ENCODE results near the gene ZNF891. TPM values are rescaled to one million over a fixed set of nuclear protein-coding genes. Genes with fewer than 3 reads are reported as not detected.

The ZNF891 gene
- total and polyA plus RNA-seq, 2 of the 8 experiments (the other 6 are each of a cell fraction or from before 2014, with no cell fraction given) = 1.3 to 3.1 TPM

DNA sequence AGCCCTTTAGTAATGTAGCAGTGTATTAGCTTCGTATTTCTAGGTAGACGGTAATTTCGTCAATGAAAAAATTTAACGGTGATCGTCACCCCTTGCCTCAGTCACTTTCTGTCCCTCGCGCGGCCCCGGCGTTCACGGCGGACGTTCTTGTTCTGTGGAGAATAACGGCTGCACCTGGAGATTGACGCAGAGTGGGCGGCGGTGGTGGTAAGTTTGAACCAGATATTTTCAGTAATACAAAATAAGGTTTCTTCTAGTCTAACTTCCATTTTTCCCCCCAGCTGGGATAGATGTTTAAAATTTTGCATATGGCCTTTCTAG lies 694 bp upstream of the ZNF891 start:
- Histone ChIP-seq H3K9me3 (ENCODE audit: insufficient read depth in 2 of 2, low read depth in 1 of 2, low read length in 1 of 2) (peaks cover 33 to 35% of the 10 kb centered on the region in 2 experiments), H4K91ac (replicated peaks; ENCODE audit: insufficient read length, low read length) (no peak overlapping the region), H4K5ac (ENCODE audit: insufficient read length, low read depth, low read length) (peak overlapping the region; percentile 76), H3K79me1 (ENCODE audit: low read depth, low read length) (no peaks in the 10 kb centered on the region), H4K20me1 (replicated peaks in 1 of 2; ENCODE audit: control insufficient read depth in 1 of 2, insufficient read depth in 2 of 2, low read length in 2 of 2) (no peaks in the 10 kb centered on the region), H3K4me1 (replicated peaks in 1 of 4; ENCODE audit: control insufficient read depth in 3 of 4, insufficient read depth in 4 of 4, low read length in 3 of 4) (no peaks in the 10 kb centered on the region), H2BK120ac (replicated peaks; ENCODE audit: low read depth, low read length) (no peak overlapping the region), H3K4me2 (ENCODE audit: insufficient read depth in 1 of 2, low read depth in 2 of 2, low read length in 2 of 2) (peak overlapping the region; percentile 73 to 81), H3K23ac (ENCODE audit: insufficient read length) (no peak overlapping the region), H3K27me3 (replicated peaks in 1 of 4; ENCODE audit: control insufficient read depth in 3 of 4, extremely low read depth in 1 of 4, insufficient read depth in 3 of 4, low read length in 3 of 4) (no peaks in the 10 kb centered on the region), H2BK20ac (ENCODE audit: low read length) (no peak overlapping the region), H4K8ac (ENCODE audit: extremely low read depth, insufficient read depth, low read length) (peak overlapping the region; percentile 81; the same call in 1 of the 2 replicates), H3K18ac (ENCODE audit: extremely low read depth, low read length) (0 out of 2 replicates have a peak overlapping the region, but pooled peaks have one; percentile 4), H3K36me3 (ENCODE audit: control insufficient read depth in 2 of 4, insufficient read depth in 4 of 4, low read length in 3 of 4) (peaks cover 5 to 52% (median 30%) of the 10 kb centered on the region in 4 experiments; a peak in 6 of 8 replicates), H3K14ac (ENCODE audit: insufficient read length) (no peak overlapping the region), H2BK12ac (ENCODE audit: low read depth, low read length) (peak overlapping the region; percentile 33; the same call in 1 of the 2 replicates), H2BK15ac (ENCODE audit: low read length) (no peak overlapping the region), H2AFZ (ENCODE audit: low read length) (peak overlapping the region; percentile 99), H3K56ac (replicated peaks; ENCODE audit: insufficient read length, low read depth, low read length) (peak overlapping the region; percentile 0), H2BK5ac (ENCODE audit: low read depth, low read length) (peak overlapping the region; percentile 57), H3K23me2 (ENCODE audit: low read depth, low read length) (peaks cover 2% of the 10 kb centered on the region), H3K4me3 (ENCODE audit: extremely low read depth in 1 of 4, insufficient read depth in 2 of 4, low read depth in 3 of 4, low read length in 4 of 4) (peak overlapping the region; percentile 69 to 98 (median 87)), H3K27ac (ENCODE audit: low read depth, low read length) (peak overlapping the region; percentile 87), H3K79me2 (ENCODE audit: control insufficient read depth in 1 of 2, insufficient read depth in 2 of 2, low read length in 2 of 2) (peaks cover 4 to 20% of the 10 kb centered on the region in 2 experiments; a peak in 2 of 4 replicates), H2AK5ac (ENCODE audit: low read depth, low read length) (no peak overlapping the region), H3K4ac (replicated peaks; ENCODE audit: insufficient read length, low read depth, low read length) (no peak overlapping the region), H3K9ac (replicated peaks in 1 of 4; ENCODE audit: extremely low read depth in 1 of 4, low read depth in 3 of 4, low read length in 3 of 4) (peak overlapping the region; percentile 52 to 100 (median 80))
- TF ChIP-seq NRF1 (IDR thresholded peaks at IDR 0.05; ENCODE audit: low read depth, low read length) (no peak), BRCA1 (IDR thresholded peaks at IDR 0.05; ENCODE audit: low read depth, low read length) (no peak), ASH2L (IDR thresholded peaks at IDR 0.05; ENCODE audit: low read length) (peak; percentile 4)
- ChIA-PET POLR2A (ENCODE audit: partially characterized antibody) (interaction anchor here (0.6 to 2.8 kb wide), 8 partner anchors 13 to 225 kb away, joined by 3 to 20 read pairs (median 5); partner anchors contain the start of genes ZNF26, ZNF268 and ZNF84), CTCF (ENCODE audit: partially characterized antibody) (no interaction called here)
- 2% methylated on average over 17 of the region's 17 CpGs; no CpG with 5 or more reads in 1 of the 2 experiments for WGBS, 2 experiments (ENCODE audit: extremely low coverage in 1 of 2, insufficient coverage in 1 of 2, insufficient read length in 1 of 2, insufficient replicate concordance in 2 of 2, low coverage in 1 of 2, low lambda C conversion rate in 2 of 2, missing lambda C conversion rate in 1 of 2)
- DNase-seq (ENCODE audit: low read depth in 1 of 2, low spot score in 2 of 2) (no peak), FAIRE-seq (no peak)
